NCI-H510A (cell line): ENCODE results near the gene HSPA12A.
"Not testable (repeated sequence)": the region's sequence is repeated elsewhere in the genome, so short reads cannot be mapped to it uniquely, and the experiment has no call there.

Experiments
- DNase-seq: peaks from one replicate; lab custom pipeline; 2025; lab: John Stamatoyannopoulos, UW

The HSPA12A gene

GRCh38 chr10:116715839-116716377 is 26.5 kb downstream of the HSPA12A start:
- no peak for DNase-seq

GRCh38 chr10:116715341-116715740 is 27.0 kb downstream of the HSPA12A start:
- DNase-seq, result no peak

GRCh38 chr10:116713846-116714245 is 28.5 kb downstream of the HSPA12A start:
- no peak for DNase-seq

- no peak for DNase-seq
These were observed 29.3 kb downstream of the HSPA12A start for GRCh38 chr10:116712989-116713543.

- no peak for DNase-seq
These were observed 29.8 kb downstream of the HSPA12A start for GRCh38 chr10:116712519-116712918.

- not testable (repeated sequence) for DNase-seq
These were observed 30.6 kb downstream of the HSPA12A start for GRCh38 chr10:116711803-116712202.

- DNase-seq, result no peak
These were observed 32.3 kb downstream of the HSPA12A start for GRCh38 chr10:116710076-116710475.

- DNase-seq, result no peak
These were observed 33.5 kb downstream of the HSPA12A start for GRCh38 chr10:116708877-116709276.

GRCh38 chr10:116708391-116708821 is 34.0 kb downstream of the HSPA12A start:
- DNase-seq, result no peak

- DNase-seq, result no peak
These were observed 34.4 kb downstream of the HSPA12A start for GRCh38 chr10:116707981-116708380.

- no peak for DNase-seq
These were observed 36.1 kb downstream of the HSPA12A start for GRCh38 chr10:116706281-116706680.

- no peak for DNase-seq
These were observed 36.9 kb downstream of the HSPA12A start for GRCh38 chr10:116705498-116705897.

- DNase-seq, result no peak
These were observed 37.4 kb downstream of the HSPA12A start for GRCh38 chr10:116704926-116705325.

GRCh38 chr10:116702165-116702564 is 40.2 kb downstream of the HSPA12A start:
- no peak for DNase-seq

GRCh38 chr10:116699471-116700150 is 42.8 kb downstream of the HSPA12A start:
- no peak for DNase-seq

- DNase-seq, result no peak
These were observed 43.3 kb downstream of the HSPA12A start for GRCh38 chr10:116699049-116699448.

GRCh38 chr10:116698364-116698763 is 44.0 kb downstream of the HSPA12A start:
- no peak for DNase-seq

GRCh38 chr10:116697816-116698215 is 44.5 kb downstream of the HSPA12A start:
- DNase-seq, result no peak

GRCh38 chr10:116696919-116697318 is 45.4 kb downstream of the HSPA12A start:
- DNase-seq, result no peak

GRCh38 chr10:116694927-116695268 is 47.5 kb downstream of the HSPA12A start:
- no peak for DNase-seq

GRCh38 chr10:116694243-116694926 is 48.0 kb downstream of the HSPA12A start:
- DNase-seq, result no peak

- DNase-seq, result no peak
These were observed 50.1 kb downstream of the HSPA12A start for GRCh38 chr10:116692225-116692624.

- no peak for DNase-seq
These were observed 50.7 kb downstream of the HSPA12A start for GRCh38 chr10:116691635-116692034.
